Left ventricle myocardium inferior (tissue), 1 donor: Measurements from ENCODE around the gene CARS2. TPM values are rescaled to one million over a fixed set of nuclear protein-coding genes. Genes with fewer than 3 reads are reported as not detected.
"Not testable (repeated sequence)": the region's sequence is repeated elsewhere in the genome, so short reads cannot be mapped to it uniquely, and the experiment has no call there.

Experiments used
- DNase-seq: peaks from one replicate; pipeline ENCODE4 v3.0.0-alpha.2; 2020
- H3K27ac ChIP-seq: fragments of 200-600 bp; replicated peaks from 2 replicates; pipeline ENCODE4 v1.8.0; 2021
- H3K27me3 ChIP-seq: fragments of 200-600 bp; 2 replicates; pipeline ENCODE4 v1.8.0; 2021; ENCODE audit warnings: low read depth
- H3K36me3 ChIP-seq: fragments of 200-600 bp; 2 replicates; pipeline ENCODE4 v1.8.0; 2021
- H3K4me1 ChIP-seq: fragments of 200-600 bp; 2 replicates; pipeline ENCODE4 v1.8.0; 2021
- H3K4me3 ChIP-seq: fragments of 200-600 bp; 2 replicates; pipeline ENCODE4 v1.8.0; 2021; ENCODE audit warnings: mild to moderate bottlenecking, moderate library complexity
- H3K9me3 ChIP-seq: fragments of 200-600 bp; replicated peaks from 2 replicates; pipeline ENCODE4 v1.8.0; 2021
- intact Hi-C: fragments of 100-400 bp; cut with micrococcal nuclease; formaldehyde crosslinking; loops from one replicate; pipeline ENCODE4 v1.11.0; 2022
- total RNA-seq: library from RNA; stranded (reverse); fragmentation: NEBNext Ultra II Directional; extraction: Animal tissue kit (Norgen Biotek cat#: 25700); gene quantifications from one replicate; pipeline ENCODE4 v1.2.1, GENCODE V29; 2021
- TF ChIP-seq, protein P1 (sequence below): fragments of 200-600 bp; IDR thresholded peaks from 2 replicates; pipeline ENCODE4 v1.8.0; 2021; ENCODE audit warnings: antibody characterized with exemption, mild to moderate bottlenecking, borderline replicate concordance
- donor health status: DM: no; HTN: yes; CAD: no; lungs with severe emphysema.

CARS2 gene
- total RNA-seq, 1 donor from 2014 or later, result 52.8 TPM

DNA sequence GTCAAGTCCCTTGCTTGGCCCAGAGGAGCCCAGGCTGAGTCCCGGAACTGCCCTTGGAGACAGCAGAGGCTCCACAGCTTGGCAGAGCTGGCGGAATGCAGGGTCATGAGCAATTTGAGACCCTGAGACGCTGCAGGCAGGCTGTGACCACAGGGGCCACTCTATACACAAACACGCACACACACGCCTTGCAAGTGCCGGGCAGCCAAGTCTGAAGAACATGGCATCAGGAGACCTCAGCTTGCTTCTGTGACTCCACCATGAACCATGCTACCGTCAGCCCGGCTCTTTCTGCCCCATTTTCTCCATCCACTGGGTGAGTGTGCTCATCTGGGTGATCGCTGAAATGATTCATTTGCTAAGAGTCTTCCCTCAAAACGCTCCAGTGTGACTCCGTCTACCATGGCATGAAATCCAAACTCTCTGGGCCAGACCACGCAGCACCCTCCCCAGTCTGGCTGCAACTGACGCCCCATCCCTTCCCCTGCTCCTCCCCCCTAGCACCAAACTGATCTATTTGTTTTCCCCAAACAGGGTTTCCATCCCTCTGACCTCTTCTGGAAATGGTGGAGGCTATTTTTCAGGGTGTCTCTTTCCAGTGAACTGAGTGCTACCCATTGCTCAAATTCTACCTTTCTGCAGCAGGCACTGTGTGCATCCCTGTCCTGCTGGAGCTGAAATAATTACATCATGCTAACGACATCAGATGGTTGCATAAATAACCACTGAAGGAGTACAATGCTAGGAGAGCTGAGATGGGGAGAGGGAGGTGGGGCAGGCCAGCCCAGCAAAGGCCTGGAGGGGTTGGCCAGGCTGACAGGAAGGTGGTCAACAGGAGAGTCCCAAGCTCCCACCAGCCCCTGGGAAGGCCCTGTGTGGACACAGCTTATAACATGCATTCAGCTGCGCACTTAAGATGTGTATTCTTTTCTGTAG, 3.1 kb downstream of the CARS2 start:
- DNase-seq, result no peak
- no peaks in the 10 kb centered on the region for H3K27me3 ChIP-seq
- intact Hi-C loops, result no loop called here
- H3K27ac ChIP-seq, result no peak overlapping the region
- H3K4me1 ChIP-seq, result peaks cover 45% of the 10 kb centered on the region
- TF ChIP-seq, protein P1, sequence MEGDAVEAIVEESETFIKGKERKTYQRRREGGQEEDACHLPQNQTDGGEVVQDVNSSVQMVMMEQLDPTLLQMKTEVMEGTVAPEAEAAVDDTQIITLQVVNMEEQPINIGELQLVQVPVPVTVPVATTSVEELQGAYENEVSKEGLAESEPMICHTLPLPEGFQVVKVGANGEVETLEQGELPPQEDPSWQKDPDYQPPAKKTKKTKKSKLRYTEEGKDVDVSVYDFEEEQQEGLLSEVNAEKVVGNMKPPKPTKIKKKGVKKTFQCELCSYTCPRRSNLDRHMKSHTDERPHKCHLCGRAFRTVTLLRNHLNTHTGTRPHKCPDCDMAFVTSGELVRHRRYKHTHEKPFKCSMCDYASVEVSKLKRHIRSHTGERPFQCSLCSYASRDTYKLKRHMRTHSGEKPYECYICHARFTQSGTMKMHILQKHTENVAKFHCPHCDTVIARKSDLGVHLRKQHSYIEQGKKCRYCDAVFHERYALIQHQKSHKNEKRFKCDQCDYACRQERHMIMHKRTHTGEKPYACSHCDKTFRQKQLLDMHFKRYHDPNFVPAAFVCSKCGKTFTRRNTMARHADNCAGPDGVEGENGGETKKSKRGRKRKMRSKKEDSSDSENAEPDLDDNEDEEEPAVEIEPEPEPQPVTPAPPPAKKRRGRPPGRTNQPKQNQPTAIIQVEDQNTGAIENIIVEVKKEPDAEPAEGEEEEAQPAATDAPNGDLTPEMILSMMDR, result no peak
- no peak overlapping the region for H3K4me3 ChIP-seq
- H3K9me3 ChIP-seq, result no peaks in the 10 kb centered on the region
- peaks cover 40% of the 10 kb centered on the region for H3K36me3 ChIP-seq

DNA sequence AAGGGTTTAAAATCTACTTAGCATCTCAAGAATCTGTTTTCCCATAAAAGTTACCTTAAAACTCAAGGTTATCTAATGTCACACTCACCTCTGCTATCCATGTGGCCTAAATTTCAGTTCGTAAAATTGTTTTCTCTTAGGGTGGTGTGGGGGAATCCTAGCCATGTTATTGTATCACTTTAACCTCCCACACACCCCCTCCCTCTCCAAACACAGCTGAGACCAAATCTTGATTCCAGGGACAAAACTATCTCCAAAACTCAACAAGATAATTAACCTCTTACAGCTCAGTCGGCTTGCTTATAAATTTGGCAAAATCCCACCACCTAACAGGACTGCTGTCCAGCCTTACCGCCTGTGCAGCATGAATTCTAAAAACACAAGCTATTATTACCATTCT, 3.8 kb downstream of the CARS2 start:
- no peak for DNase-seq
- no peaks in the 10 kb centered on the region for H3K27me3 ChIP-seq
- intact Hi-C loops, result no loop called here
- TF ChIP-seq, protein P1, result no peak
- no peaks in the 10 kb centered on the region for H3K9me3 ChIP-seq
- H3K27ac ChIP-seq, result no peak overlapping the region
- peaks cover 48% of the 10 kb centered on the region for H3K36me3 ChIP-seq
- no peak overlapping the region for H3K4me3 ChIP-seq
- H3K4me1 ChIP-seq, result peaks cover 44% of the 10 kb centered on the region

DNA sequence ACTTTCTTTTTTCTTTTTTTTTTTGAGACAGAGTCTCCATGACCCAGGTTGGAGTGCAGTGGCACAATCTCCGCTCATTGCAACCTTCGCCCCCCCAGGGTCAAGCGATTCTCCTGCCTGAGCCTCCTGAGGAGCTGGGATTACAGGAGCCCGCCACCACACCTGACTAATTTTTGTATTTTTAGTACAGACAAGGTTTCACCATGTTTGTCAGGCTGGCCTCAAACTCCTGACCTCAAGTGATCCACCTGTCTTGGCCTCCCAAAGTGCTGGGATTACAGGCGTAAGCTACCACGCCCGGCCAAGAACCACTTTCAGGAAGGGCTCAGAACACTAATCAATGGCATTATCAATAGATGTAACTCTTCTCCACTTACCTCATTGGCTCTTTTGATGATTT, 4.9 kb downstream of the CARS2 start:
- H3K4me1 ChIP-seq, result peaks cover 35% of the 10 kb centered on the region
- DNase-seq, intact Hi-C loops, H3K4me3 ChIP-seq, H3K27ac ChIP-seq, H3K27me3 ChIP-seq, H3K9me3 ChIP-seq: not testable (repeated sequence)
- H3K36me3 ChIP-seq, result peaks cover 53% of the 10 kb centered on the region

DNA sequence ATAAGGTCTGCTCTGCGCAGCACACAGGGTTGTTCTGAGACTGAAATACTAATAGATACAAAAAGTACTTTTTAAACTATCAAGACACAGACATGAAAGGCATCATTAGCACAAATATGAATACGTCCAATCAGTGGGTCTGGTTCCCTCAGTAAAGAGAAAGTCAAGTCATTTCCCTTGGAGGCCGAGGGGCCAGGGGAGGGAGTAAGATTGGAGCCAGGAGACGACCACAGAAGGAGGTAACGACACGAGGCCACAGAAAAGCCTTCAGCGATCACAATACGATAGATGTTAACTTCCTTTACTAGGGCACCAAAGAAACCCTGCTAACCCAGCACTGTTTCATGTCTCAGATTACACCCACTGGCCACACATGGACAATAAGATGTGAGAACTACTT, 5.3 kb downstream of the CARS2 start:
- no peaks in the 10 kb centered on the region for H3K9me3 ChIP-seq
- peaks cover 34% of the 10 kb centered on the region for H3K4me1 ChIP-seq
- intact Hi-C loops, result no loop called here

DNA sequence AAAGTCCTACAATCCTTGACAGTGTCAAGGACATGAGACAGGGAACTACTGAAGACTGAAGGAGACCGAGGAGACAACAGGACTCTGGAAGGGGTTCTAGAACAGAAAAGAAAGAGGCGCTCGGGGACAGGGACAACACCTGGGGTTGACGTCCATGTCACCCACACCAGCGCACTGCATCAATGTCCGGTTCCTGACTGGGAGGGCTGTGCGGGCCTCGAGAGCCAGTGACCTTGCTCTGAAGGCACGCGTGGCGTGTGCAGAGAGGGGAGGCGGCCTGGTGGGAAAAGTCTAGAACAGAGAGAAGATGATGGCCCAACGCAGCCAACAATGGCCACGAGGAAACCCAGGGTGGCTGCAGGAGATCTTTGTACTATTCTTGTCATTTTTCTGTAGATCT, 5.7 kb downstream of the CARS2 start:
- DNase-seq, result no peak
- no peaks in the 10 kb centered on the region for H3K9me3 ChIP-seq
- intact Hi-C loops, result no loop called here
- H3K4me3 ChIP-seq, result no peak overlapping the region
- no peaks in the 10 kb centered on the region for H3K27me3 ChIP-seq
- peaks cover 61% of the 10 kb centered on the region for H3K36me3 ChIP-seq
- H3K4me1 ChIP-seq, result peaks cover 29% of the 10 kb centered on the region
- TF ChIP-seq, protein P1, result no peak
- no peak overlapping the region for H3K27ac ChIP-seq

More for the DNA sequence above, 5.3 kb downstream of the CARS2 start:
- Histone ChIP-seq H3K4me3 (no peak overlapping the region), H3K27ac (no peak overlapping the region), H3K27me3 (no peaks in the 10 kb centered on the region), H3K36me3 (peaks cover 57% of the 10 kb centered on the region)
- no peak for DNase-seq
- TF ChIP-seq, protein P1, result no peak
